ENCODE results near the gene TIE1. TPM values are rescaled to one million over a fixed set of nuclear protein-coding genes. Genes with fewer than 3 reads are reported as not detected.

Gene TIE1
- total RNA-seq, 1 experiment from 2014 or later, result 1.2 TPM

- no peak overlapping the region for H2AFZ ChIP-seq (ENCODE audit: low read length)
- no peak overlapping the region for H3K23ac ChIP-seq (ENCODE audit: insufficient read length, low read depth, low read length)
- H3K18ac ChIP-seq (ENCODE audit: insufficient read length, low read depth, low read length), result peak overlapping the region; percentile 81
- H3K4ac ChIP-seq (ENCODE audit: low read depth, low read length), result no peak overlapping the region
- H3K79me1 ChIP-seq (ENCODE audit: insufficient read depth, low read depth, low read length, poor library complexity, severe bottlenecking), result peaks cover 14% of the 10 kb centered on the region
- H3K56ac ChIP-seq (ENCODE audit: insufficient read length, low read depth, low read length), result no peak overlapping the region
- H4K20me1 ChIP-seq (ENCODE audit: control insufficient read depth, insufficient read depth, insufficient read length), result no peaks in the 10 kb centered on the region
- DNase-seq, result peak; percentile 58
- no peak overlapping the region for H4K5ac ChIP-seq (ENCODE audit: insufficient read length, low read depth, low read length)
- H2AK5ac ChIP-seq (ENCODE audit: insufficient read length, low read length), result no peak overlapping the region
- H3K27ac Mint-ChIP-seq, result peak overlapping the region; percentile 99
- peak overlapping the region; percentile 86 for H3K9ac ChIP-seq (ENCODE audit: extremely low read depth, insufficient read length, low read length)
- no CpG with 5 or more reads among the region's 33 CpGs for WGBS (ENCODE audit: extremely low coverage, insufficient read length, low lambda C conversion rate)
- peaks cover 5% of the 10 kb centered on the region for H3K23me2 ChIP-seq (ENCODE audit: insufficient read length, low read depth, low read length, poor library complexity, severe bottlenecking)
- H2BK15ac ChIP-seq (ENCODE audit: low read depth, low read length), result no peak overlapping the region
- H3T11ph ChIP-seq (ENCODE audit: low read length), result no peak overlapping the region
- peak overlapping the region; percentile 4 for H2BK5ac ChIP-seq (ENCODE audit: insufficient read length, low read length)
- H3K4me1 ChIP-seq (ENCODE audit: insufficient read depth, low read length), result peaks cover 6% of the 10 kb centered on the region; the same call in 1 of the 2 replicates
- TF ChIP-seq CTCF (conservative IDR thresholded peaks at IDR 0.05), result peak; percentile 74
- H3K4me2 ChIP-seq (ENCODE audit: insufficient read depth, insufficient read length, low read length), result peak overlapping the region; percentile 70
- peak overlapping the region; percentile 8 for H3K27ac ChIP-seq (ENCODE audit: insufficient read length, low read depth, low read length)
- peaks cover 29 to 30% of the 10 kb centered on the region in 2 experiments for H3K4me1 Mint-ChIP-seq
- peaks cover 15% of the 10 kb centered on the region; the same call in 1 of the 2 replicates for H3K79me2 ChIP-seq (ENCODE audit: insufficient read depth, low read length)
- peak overlapping the region; percentile 91 to 92 for H3K4me3 Mint-ChIP-seq
- H3K27me3 ChIP-seq (ENCODE audit: insufficient read depth, low read length), result no peaks in the 10 kb centered on the region
- H3K27me3 Mint-ChIP-seq (ENCODE audit: low read depth), result no peaks in the 10 kb centered on the region; the same call in 1 of the 2 replicates
- no peak overlapping the region for H2BK12ac ChIP-seq (ENCODE audit: insufficient read length, low read depth, low read length)
- H3K9me3 ChIP-seq (ENCODE audit: control insufficient read depth, low read depth, low read length), result no peaks in the 10 kb centered on the region
- no peaks in the 10 kb centered on the region; a peak in 2 of 5 replicates for H3K9me3 Mint-ChIP-seq
- H4K8ac ChIP-seq (replicated peaks; ENCODE audit: insufficient read length, low read depth, low read length), result no peak overlapping the region
- H4K91ac ChIP-seq (ENCODE audit: insufficient read length, low read depth, low read length), result no peak overlapping the region
- H2BK120ac ChIP-seq (ENCODE audit: low read depth, low read length, poor library complexity, severe bottlenecking), result no peak overlapping the region
- no peak overlapping the region for H2BK20ac ChIP-seq (ENCODE audit: low read depth, low read length, poor library complexity, severe bottlenecking)
- H3K36me3 Mint-ChIP-seq (ENCODE audit: insufficient read depth in 1 of 3, low read depth in 3 of 3), result peaks cover 36 to 50% (median 39%) of the 10 kb centered on the region in 3 experiments
- H3K14ac ChIP-seq (ENCODE audit: insufficient read depth, low read length), result peak overlapping the region; percentile 89
Measured at GRCh38 chr1:43358121-43358745, 57.5 kb downstream of the TIE1 start.
